ENCODE data around the gene FIGN. TPM values are rescaled to one million over a fixed set of nuclear protein-coding genes. Genes with fewer than 3 reads are reported as not detected.

FIGN gene
- total and polyA plus RNA-seq, 2 donors (not counting 1 experiment from before 2014, with no cell fraction given), result not detected

- no peak overlapping the region for H3K4me2 ChIP-seq (replicated peaks; ENCODE audit: low read depth, low read length, poor library complexity, severe bottlenecking)
- no peak overlapping the region for H3K27ac Mint-ChIP-seq
- H3K4me1 Mint-ChIP-seq, result no peaks in the 10 kb centered on the region
- intact Hi-C loops (cut with micrococcal nuclease), result no loop called here
- no peaks in the 10 kb centered on the region for H3K9me3 Mint-ChIP-seq (ENCODE audit: insufficient read depth)
- no peak overlapping the region for H3K27ac ChIP-seq (ENCODE audit: low read length in 2 of 2)
- H3K9me3 ChIP-seq (ENCODE audit: control extremely low read depth in 1 of 3, control insufficient read depth in 2 of 3, insufficient read depth in 1 of 3, low read length in 2 of 3), result no peaks in the 10 kb centered on the region
- TF ChIP-seq EZH2 (IDR thresholded peaks at IDR 0.05; ENCODE audit: borderline replicate concordance, insufficient read depth, low read depth, low read length, poor library complexity, severe bottlenecking) (no peak), CTCF (IDR thresholded peaks at IDR 0.05) (no peak)
- H3K4me3 ChIP-seq (ENCODE audit: control extremely low read depth in 1 of 5, extremely low read depth in 1 of 5, insufficient read depth in 1 of 5, low read depth in 2 of 5, low read length in 4 of 5), result no peak overlapping the region
- ChIA-PET POLR2A (no interaction called here), CTCF (no interaction called here)
- no peaks in the 10 kb centered on the region for H3K79me2 ChIP-seq (ENCODE audit: control insufficient read depth, insufficient read depth, low read length)
- no peak for DNase-seq
- H3K9ac ChIP-seq (ENCODE audit: low read length), result no peak overlapping the region
- no peaks in the 10 kb centered on the region for H3K27me3 Mint-ChIP-seq
- WGBS (ENCODE audit: insufficient coverage), result 75% methylated on average over 3 of the region's 5 CpGs
- no peak for ATAC-seq (ENCODE audit: low read depth)
- no peaks in the 10 kb centered on the region for H3K4me1 ChIP-seq (ENCODE audit: control insufficient read depth in 2 of 2, insufficient read depth in 2 of 2, low read length in 2 of 2)
- no peak overlapping the region for H2AFZ ChIP-seq (ENCODE audit: insufficient read depth, low read depth, low read length, poor library complexity, severe bottlenecking)
- no peaks in the 10 kb centered on the region for H4K20me1 ChIP-seq (ENCODE audit: control insufficient read depth, insufficient read depth, low read length, poor library complexity, severe bottlenecking)
- H3K36me3 ChIP-seq (replicated peaks in 1 of 2; ENCODE audit: control extremely low read depth in 1 of 2, control insufficient read depth in 1 of 2, extremely low read depth in 1 of 2, insufficient read depth in 2 of 2, low read length in 1 of 2), result no peaks in the 10 kb centered on the region
- H3K4me3 Mint-ChIP-seq, result no peak overlapping the region
- no peaks in the 10 kb centered on the region for H3K27me3 ChIP-seq (replicated peaks in 1 of 4; ENCODE audit: control extremely low read depth in 1 of 4, control insufficient read depth in 3 of 4, insufficient read depth in 4 of 4, low read length in 3 of 4)
Observed at GRCh38 chr2:163711699-163712098, 24.1 kb downstream of the FIGN start.

GRCh38 chr2:163711258-163711657 is 24.6 kb downstream of the FIGN start:
- Mint-ChIP-seq H3K4me1 (no peaks in the 10 kb centered on the region), H3K27me3 (no peaks in the 10 kb centered on the region), H3K9me3 (ENCODE audit: insufficient read depth) (no peaks in the 10 kb centered on the region), H3K4me3 (no peak overlapping the region), H3K27ac (no peak overlapping the region)
- no peak overlapping the region for H2AFZ ChIP-seq (ENCODE audit: insufficient read depth, low read depth, low read length, poor library complexity, severe bottlenecking)
- CTCF ChIA-PET, result no interaction called here
- no peaks in the 10 kb centered on the region for H4K20me1 ChIP-seq (ENCODE audit: control insufficient read depth, insufficient read depth, low read length, poor library complexity, severe bottlenecking)
- no peak overlapping the region for H3K9ac ChIP-seq (ENCODE audit: low read length)
- 100% methylated on average over 3 of the region's 4 CpGs for WGBS (ENCODE audit: insufficient coverage)
- intact Hi-C loops (cut with micrococcal nuclease), result no loop called here
- no peak overlapping the region for H3K4me3 ChIP-seq (ENCODE audit: control extremely low read depth in 1 of 5, extremely low read depth in 1 of 5, insufficient read depth in 1 of 5, low read depth in 2 of 5, low read length in 4 of 5)
- H3K36me3 ChIP-seq (replicated peaks in 1 of 2; ENCODE audit: control extremely low read depth in 1 of 2, control insufficient read depth in 1 of 2, extremely low read depth in 1 of 2, insufficient read depth in 2 of 2, low read length in 1 of 2), result no peaks in the 10 kb centered on the region
- POLR2A ChIA-PET, result no interaction called here
- no peaks in the 10 kb centered on the region for H3K9me3 ChIP-seq (ENCODE audit: control extremely low read depth in 1 of 3, control insufficient read depth in 2 of 3, insufficient read depth in 1 of 3, low read length in 2 of 3)
- no peak overlapping the region for H3K27ac ChIP-seq (ENCODE audit: low read length in 2 of 2)
- DNase-seq (no peak), ATAC-seq (ENCODE audit: low read depth) (no peak)
- TF ChIP-seq EZH2 (IDR thresholded peaks at IDR 0.05; ENCODE audit: borderline replicate concordance, insufficient read depth, low read depth, low read length, poor library complexity, severe bottlenecking) (no peak), CTCF (IDR thresholded peaks at IDR 0.05) (no peak)
- no peaks in the 10 kb centered on the region for H3K79me2 ChIP-seq (ENCODE audit: control insufficient read depth, insufficient read depth, low read length)
- no peak overlapping the region for H3K4me2 ChIP-seq (replicated peaks; ENCODE audit: low read depth, low read length, poor library complexity, severe bottlenecking)
- no peaks in the 10 kb centered on the region for H3K27me3 ChIP-seq (replicated peaks in 1 of 4; ENCODE audit: control extremely low read depth in 1 of 4, control insufficient read depth in 3 of 4, insufficient read depth in 4 of 4, low read length in 3 of 4)
- H3K4me1 ChIP-seq (ENCODE audit: control insufficient read depth in 2 of 2, insufficient read depth in 2 of 2, low read length in 2 of 2), result no peaks in the 10 kb centered on the region
